SH-SY5Y (cell line): Measurements from ENCODE around the gene LRMDA.
A peak's percentile ranks its signal among the peaks of the same experiment; 100 is the strongest.

Experiments
- GATA2 ChIP-seq: IDR thresholded peaks from 2 replicates; pipeline ENCODE4 v1.6.1; 2011; ENCODE audit warnings: mild to moderate bottlenecking, low read depth, low read length
- GATA3 ChIP-seq: IDR thresholded peaks from 2 replicates; pipeline ENCODE4 v1.6.1; 2011; ENCODE audit warnings: low read depth, mild to moderate bottlenecking, low read length, moderate library complexity

Gene LRMDA

GRCh38 chr10:76542307-76542930, 1111.0 kb downstream of the LRMDA start:
- no peak for TF ChIP-seq GATA3
- no peak for TF ChIP-seq GATA2

- TF ChIP-seq GATA3 (no peak), GATA2 (no peak)
Measured at GRCh38 chr10:76543655-76544054, 1112.2 kb downstream of the LRMDA start.

GRCh38 chr10:76544789-76545188, 1113.4 kb downstream of the LRMDA start:
- TF ChIP-seq GATA3 (no peak), GATA2 (peak; percentile 71)

GRCh38 chr10:76546411-76546810, 1115.0 kb downstream of the LRMDA start:
- TF ChIP-seq GATA2 (no peak), GATA3 (no peak)

GRCh38 chr10:76547352-76547972, 1116.0 kb downstream of the LRMDA start:
- no peak for TF ChIP-seq GATA2
- TF ChIP-seq GATA3 = no peak

GRCh38 chr10:76548716-76549115, 1117.3 kb downstream of the LRMDA start:
- TF ChIP-seq GATA3 (no peak), GATA2 (no peak)

- no peak for TF ChIP-seq GATA3
- no peak for TF ChIP-seq GATA2
Measured at GRCh38 chr10:76549171-76549570, 1117.7 kb downstream of the LRMDA start.

- no peak for TF ChIP-seq GATA2
- TF ChIP-seq GATA3 = no peak
Measured at GRCh38 chr10:76550806-76551205, 1119.4 kb downstream of the LRMDA start.

- TF ChIP-seq GATA2 (no peak), GATA3 (no peak)
Measured at GRCh38 chr10:76552091-76552873, 1120.9 kb downstream of the LRMDA start.

- no peak for TF ChIP-seq GATA3
- no peak for TF ChIP-seq GATA2
Measured at GRCh38 chr10:76553263-76554032, 1122.0 kb downstream of the LRMDA start.

GRCh38 chr10:76554033-76554408, 1122.6 kb downstream of the LRMDA start:
- TF ChIP-seq GATA2 (peak; percentile 91), GATA3 (peak; percentile 58)

- TF ChIP-seq GATA3 (0 out of 2 replicates have a peak, but pooled peaks have one; percentile 8), GATA2 (no peak)
Measured at GRCh38 chr10:76554478-76554877, 1123.1 kb downstream of the LRMDA start.

GRCh38 chr10:76555067-76555670, 1123.7 kb downstream of the LRMDA start:
- no peak for TF ChIP-seq GATA2
- TF ChIP-seq GATA3 = no peak

GRCh38 chr10:76557366-76557765, 1125.9 kb downstream of the LRMDA start:
- no peak for TF ChIP-seq GATA3
- no peak for TF ChIP-seq GATA2
